GM21367 (cell line): Measurements from ENCODE around the gene PCK2.
A peak's percentile ranks its signal among the peaks of the same experiment; 100 is the strongest.
"Not testable (repeated sequence)": the region's sequence is repeated elsewhere in the genome, so short reads cannot be mapped to it uniquely, and the experiment has no call there.

Experiments used
- ATAC-seq: cut with Tn5 transposase; IDR thresholded peaks from one replicate; pipeline ENCODE4 v1.9.1; 2021; ENCODE audit not compliant: unreplicated experiment

The PCK2 gene

GRCh38 chr14:24093901-24094840 lies at the start of gene PCK2:
PCK2 (plus strand) TSS chr14:24094311; CDS start chr14:24094406, 95 bp downstream.
- peak; percentile 40 for ATAC-seq

GRCh38 chr14:24049002-24049401 lies 45.1 kb upstream of the PCK2 start:
- not testable (repeated sequence) for ATAC-seq

GRCh38 chr14:24050753-24051152 lies 43.4 kb upstream of the PCK2 start:
- not testable (repeated sequence) for ATAC-seq

- ATAC-seq = no peak
These were observed 42.8 kb upstream of the PCK2 start for GRCh38 chr14:24051176-24051788.

GRCh38 chr14:24051789-24052655 lies 42.1 kb upstream of the PCK2 start, which contains the start of gene CARMIL3:
CARMIL3 (plus strand) TSS chr14:24052009; CDS start chr14:24052154, 145 bp downstream.
- ATAC-seq = no peak

- ATAC-seq = no peak
These were observed 41.2 kb upstream of the PCK2 start for GRCh38 chr14:24052656-24053547.

GRCh38 chr14:24053548-24054323 lies 40.4 kb upstream of the PCK2 start:
- no peak for ATAC-seq

GRCh38 chr14:24054324-24054641 lies 39.8 kb upstream of the PCK2 start:
- ATAC-seq = no peak

- no peak for ATAC-seq
These were observed 39.5 kb upstream of the PCK2 start for GRCh38 chr14:24054646-24055045.

- ATAC-seq = no peak
These were observed 37.9 kb upstream of the PCK2 start for GRCh38 chr14:24055971-24056799.

GRCh38 chr14:24056800-24057184 lies 37.3 kb upstream of the PCK2 start:
- ATAC-seq = no peak

GRCh38 chr14:24057271-24057670 lies 36.8 kb upstream of the PCK2 start:
- ATAC-seq = no peak

- no peak for ATAC-seq
These were observed 36.2 kb upstream of the PCK2 start for GRCh38 chr14:24057867-24058259.

GRCh38 chr14:24058260-24058950 lies 35.7 kb upstream of the PCK2 start:
- ATAC-seq = no peak

- no peak for ATAC-seq
These were observed 35.1 kb upstream of the PCK2 start for GRCh38 chr14:24058951-24059475.

GRCh38 chr14:24059841-24060388 lies 34.2 kb upstream of the PCK2 start:
- ATAC-seq = no peak

- ATAC-seq = no peak
These were observed 33.7 kb upstream of the PCK2 start for GRCh38 chr14:24060443-24060842.
